ENCODE measurements around the gene FCGR3A. TPM values are rescaled to one million over a fixed set of nuclear protein-coding genes. Genes with fewer than 3 reads are reported as not detected.
A peak's percentile ranks its signal among the peaks of the same experiment; 100 is the strongest.
"Not testable (repeated sequence)": the region's sequence is repeated elsewhere in the genome, so short reads cannot be mapped to it uniquely, and the experiment has no call there.

FCGR3A gene
- total RNA-seq, 2 experiments from 2014 or later, result not detected

- intact Hi-C loops (cut with micrococcal nuclease; ENCODE audit: unreplicated experiment), result loop anchor here (10.0 kb wide), 1 partner anchor 182 kb away; the partner anchor contains the start of gene DUSP12
- not testable (repeated sequence) for H3K27ac ChIP-seq (ENCODE audit: low read depth, low read length, poor library complexity, severe bottlenecking); H2AFZ ChIP-seq (ENCODE audit: low read length)
Observed at GRCh38 chr1:161562441-161562840, 12.8 kb upstream of the FCGR3A start.

GRCh38 chr1:161560960-161561715 lies 11.5 kb upstream of the FCGR3A start:
- not testable (repeated sequence) for BruUV-seq (replicated peaks)

More at GRCh38 chr1:161562441-161562840, 12.8 kb upstream of the FCGR3A start:
- H3K4me3 ChIP-seq (ENCODE audit: low read depth, low read length, poor library complexity, severe bottlenecking); H3K4me1 ChIP-seq (ENCODE audit: insufficient read depth, low read length, poor library complexity, severe bottlenecking); H3K4me2 ChIP-seq (ENCODE audit: low read length); POLR2A ChIA-PET; H3K9me3 ChIP-seq (ENCODE audit: low read length); BruUV-seq (replicated peaks); H3K79me2 ChIP-seq (ENCODE audit: insufficient read depth, low read depth, low read length); H3K36me3 ChIP-seq (ENCODE audit: insufficient read depth, low read length); CTCF ChIA-PET (ENCODE audit: unreplicated experiment); H3K9me2 ChIP-seq (ENCODE audit: insufficient read depth, low read length); DNase-seq (ENCODE audit: low spot score); H4K20me1 ChIP-seq (ENCODE audit: insufficient read depth, low read length): not testable (repeated sequence)

GRCh38 chr1:161557506-161558450 lies 8.2 kb upstream of the FCGR3A start:
- H3K9me2 ChIP-seq (ENCODE audit: insufficient read depth, low read length); H3K36me3 ChIP-seq (ENCODE audit: insufficient read depth, low read length); CTCF ChIA-PET (ENCODE audit: unreplicated experiment); H3K4me2 ChIP-seq (ENCODE audit: low read length); H3K27ac ChIP-seq (ENCODE audit: low read depth, low read length, poor library complexity, severe bottlenecking); H2AFZ ChIP-seq (ENCODE audit: low read length); DNase-seq (ENCODE audit: low spot score); POLR2A ChIA-PET; H3K4me3 ChIP-seq (ENCODE audit: low read depth, low read length, poor library complexity, severe bottlenecking); H3K4me1 ChIP-seq (ENCODE audit: insufficient read depth, low read length, poor library complexity, severe bottlenecking); H3K79me2 ChIP-seq (ENCODE audit: insufficient read depth, low read depth, low read length); H4K20me1 ChIP-seq (ENCODE audit: insufficient read depth, low read length); BruUV-seq (replicated peaks); H3K9me3 ChIP-seq (ENCODE audit: low read length): not testable (repeated sequence)
- intact Hi-C loops (cut with micrococcal nuclease; ENCODE audit: unreplicated experiment), result loop anchor here (10.0 kb wide), 1 partner anchor 77 kb away; the partner anchor contains the start of gene FCGR3B

More at GRCh38 chr1:161560960-161561715, 11.5 kb upstream of the FCGR3A start:
- H3K27ac ChIP-seq (ENCODE audit: low read depth, low read length, poor library complexity, severe bottlenecking); H3K9me2 ChIP-seq (ENCODE audit: insufficient read depth, low read length); H3K9me3 ChIP-seq (ENCODE audit: low read length); POLR2A ChIA-PET; H3K79me2 ChIP-seq (ENCODE audit: insufficient read depth, low read depth, low read length); H3K36me3 ChIP-seq (ENCODE audit: insufficient read depth, low read length); H3K4me1 ChIP-seq (ENCODE audit: insufficient read depth, low read length, poor library complexity, severe bottlenecking); H4K20me1 ChIP-seq (ENCODE audit: insufficient read depth, low read length); CTCF ChIA-PET (ENCODE audit: unreplicated experiment); H3K4me3 ChIP-seq (ENCODE audit: low read depth, low read length, poor library complexity, severe bottlenecking): not testable (repeated sequence)
- Histone ChIP-seq H3K4me2 (ENCODE audit: low read length) (peak overlapping the region; percentile 42), H2AFZ (ENCODE audit: low read length) (peak overlapping the region; percentile 33)
- TF ChIP-seq CTCF (conservative IDR thresholded peaks at IDR 0.05; ENCODE audit: low read length), result 0 out of 2 replicates have a peak, but pooled peaks have one; percentile 22
- peak; percentile 40 for DNase-seq (ENCODE audit: low spot score)
- intact Hi-C loops (cut with micrococcal nuclease; ENCODE audit: unreplicated experiment), result loop anchor here (10.0 kb wide), 1 partner anchor 184 kb away; the partner anchor contains the start of gene DUSP12

GRCh38 chr1:161556990-161557389 lies 7.4 kb upstream of the FCGR3A start:
- H2AFZ ChIP-seq (ENCODE audit: low read length); H3K36me3 ChIP-seq (ENCODE audit: insufficient read depth, low read length); H3K9me2 ChIP-seq (ENCODE audit: insufficient read depth, low read length); H3K27ac ChIP-seq (ENCODE audit: low read depth, low read length, poor library complexity, severe bottlenecking); H3K4me1 ChIP-seq (ENCODE audit: insufficient read depth, low read length, poor library complexity, severe bottlenecking); POLR2A ChIA-PET; H4K20me1 ChIP-seq (ENCODE audit: insufficient read depth, low read length); H3K9me3 ChIP-seq (ENCODE audit: low read length); H3K4me2 ChIP-seq (ENCODE audit: low read length); H3K4me3 ChIP-seq (ENCODE audit: low read depth, low read length, poor library complexity, severe bottlenecking); BruUV-seq (replicated peaks); H3K79me2 ChIP-seq (ENCODE audit: insufficient read depth, low read depth, low read length); CTCF ChIA-PET (ENCODE audit: unreplicated experiment); DNase-seq (ENCODE audit: low spot score): not testable (repeated sequence)
- intact Hi-C loops (cut with micrococcal nuclease; ENCODE audit: unreplicated experiment), result loop anchor here (10.0 kb wide), 1 partner anchor 78 kb away; the partner anchor contains the start of gene FCGR3B

- H3K9me3 ChIP-seq (ENCODE audit: low read length); POLR2A ChIA-PET; CTCF ChIA-PET (ENCODE audit: unreplicated experiment); H3K36me3 ChIP-seq (ENCODE audit: insufficient read depth, low read length); H3K9me2 ChIP-seq (ENCODE audit: insufficient read depth, low read length); H2AFZ ChIP-seq (ENCODE audit: low read length); H3K4me1 ChIP-seq (ENCODE audit: insufficient read depth, low read length, poor library complexity, severe bottlenecking); BruUV-seq (replicated peaks); H3K4me2 ChIP-seq (ENCODE audit: low read length); H3K4me3 ChIP-seq (ENCODE audit: low read depth, low read length, poor library complexity, severe bottlenecking); DNase-seq (ENCODE audit: low spot score); H3K27ac ChIP-seq (ENCODE audit: low read depth, low read length, poor library complexity, severe bottlenecking); H3K79me2 ChIP-seq (ENCODE audit: insufficient read depth, low read depth, low read length); H4K20me1 ChIP-seq (ENCODE audit: insufficient read depth, low read length): not testable (repeated sequence)
- intact Hi-C loops (cut with micrococcal nuclease; ENCODE audit: unreplicated experiment), result loop anchor here (10.0 kb wide), 1 partner anchor 79 kb away; the partner anchor contains the start of gene FCGR3B
Observed at GRCh38 chr1:161556143-161556542, 6.5 kb upstream of the FCGR3A start.

All from OCI-LY7 (cell line).